Measurements from ENCODE around the gene NOP10.

DNA sequence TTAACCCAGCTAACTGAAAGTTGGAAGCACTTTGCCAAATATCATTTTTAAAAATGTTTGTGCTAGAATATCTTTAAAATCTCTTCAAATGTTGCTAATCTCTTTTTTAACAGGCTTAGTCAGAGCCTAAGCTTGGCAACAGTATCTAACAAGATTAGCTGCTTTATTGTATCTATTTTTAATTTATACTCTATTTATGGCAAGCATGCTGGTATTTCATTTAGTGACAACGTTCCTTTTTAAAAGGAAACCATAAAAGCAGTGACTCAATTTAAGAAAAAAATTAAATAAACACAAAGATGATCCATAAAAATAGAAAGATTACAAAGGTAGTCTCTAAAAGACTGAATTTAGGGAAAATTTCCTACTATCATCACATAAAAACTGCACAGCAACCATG lies 45.9 kb downstream of the NOP10 start:
- TF ChIP-seq, protein P1, sequence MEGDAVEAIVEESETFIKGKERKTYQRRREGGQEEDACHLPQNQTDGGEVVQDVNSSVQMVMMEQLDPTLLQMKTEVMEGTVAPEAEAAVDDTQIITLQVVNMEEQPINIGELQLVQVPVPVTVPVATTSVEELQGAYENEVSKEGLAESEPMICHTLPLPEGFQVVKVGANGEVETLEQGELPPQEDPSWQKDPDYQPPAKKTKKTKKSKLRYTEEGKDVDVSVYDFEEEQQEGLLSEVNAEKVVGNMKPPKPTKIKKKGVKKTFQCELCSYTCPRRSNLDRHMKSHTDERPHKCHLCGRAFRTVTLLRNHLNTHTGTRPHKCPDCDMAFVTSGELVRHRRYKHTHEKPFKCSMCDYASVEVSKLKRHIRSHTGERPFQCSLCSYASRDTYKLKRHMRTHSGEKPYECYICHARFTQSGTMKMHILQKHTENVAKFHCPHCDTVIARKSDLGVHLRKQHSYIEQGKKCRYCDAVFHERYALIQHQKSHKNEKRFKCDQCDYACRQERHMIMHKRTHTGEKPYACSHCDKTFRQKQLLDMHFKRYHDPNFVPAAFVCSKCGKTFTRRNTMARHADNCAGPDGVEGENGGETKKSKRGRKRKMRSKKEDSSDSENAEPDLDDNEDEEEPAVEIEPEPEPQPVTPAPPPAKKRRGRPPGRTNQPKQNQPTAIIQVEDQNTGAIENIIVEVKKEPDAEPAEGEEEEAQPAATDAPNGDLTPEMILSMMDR (conservative IDR thresholded peaks at IDR 0.05): no peak
- TF ChIP-seq EZH2 (IDR thresholded peaks at IDR 0.05; ENCODE audit: low read depth): no peak

Data from PC-9 (cell line).